Measurements from ENCODE around the gene CNOT2. TPM values are rescaled to one million over a fixed set of nuclear protein-coding genes. Genes with fewer than 3 reads are reported as not detected.

The CNOT2 gene
- total RNA-seq, 1 experiment from 2014 or later = 289 TPM

- peak within 1 kb of the TSS; percentile 97 for H3K9ac ChIP-seq (ENCODE audit: low read length)
- H3K27ac ChIP-seq (ENCODE audit: low read length) = peak within 1 kb of the TSS; percentile 92
- peaks cover 28% of the 10 kb centered on the region for H3K36me3 ChIP-seq (ENCODE audit: insufficient read depth, low read length)
- no peaks in the 10 kb centered on the region for H3K27me3 ChIP-seq (ENCODE audit: low read length)
- peak within 1 kb of the TSS; percentile 98 for H3K4me2 ChIP-seq (ENCODE audit: low read depth, low read length, poor library complexity, severe bottlenecking)
- peaks cover 8% of the 10 kb centered on the region; the same call in 1 of the 2 replicates for H4K20me1 ChIP-seq (ENCODE audit: insufficient read depth, low read depth, low read length)
- H2AFZ ChIP-seq (ENCODE audit: low read length) = no peak within 1 kb of the TSS; the same call in 1 of the 2 replicates
- H3K4me3 ChIP-seq (ENCODE audit: low read length) = peak within 1 kb of the TSS; percentile 98
- peak; percentile 97 for DNase-seq
- peaks cover 55% of the 10 kb centered on the region for H3K79me2 ChIP-seq (ENCODE audit: low read length)
- no peaks in the 10 kb centered on the region for H3K9me2 ChIP-seq (replicated peaks; ENCODE audit: insufficient read depth, low read length)
- H3K4me1 ChIP-seq (ENCODE audit: low read length) = peaks cover 62% of the 10 kb centered on the region
- no peaks in the 10 kb centered on the region for H3K9me3 ChIP-seq (ENCODE audit: low read length)
Observed at GRCh38 chr12:70365648-70366518, 122.7 kb downstream of the CNOT2 start, which contains the start of gene KCNMB4. KCNMB4 (plus strand) TSS chr12:70366290; CDS start chr12:70366735, 445 bp downstream.

- peak; percentile 87 for DNase-seq
- peaks cover 63% of the 10 kb centered on the region for H3K79me2 ChIP-seq (ENCODE audit: low read length)
- H3K9me2 ChIP-seq (replicated peaks; ENCODE audit: insufficient read depth, low read length) = no peaks in the 10 kb centered on the region
- H3K4me2 ChIP-seq (ENCODE audit: low read depth, low read length, poor library complexity, severe bottlenecking) = peak overlapping the region; percentile 88
- H2AFZ ChIP-seq (ENCODE audit: low read length) = no peak overlapping the region
- peak overlapping the region; percentile 98 for H3K4me3 ChIP-seq (ENCODE audit: low read length)
- H3K27ac ChIP-seq (ENCODE audit: low read length) = peak overlapping the region; percentile 92
- peaks cover 37% of the 10 kb centered on the region for H3K36me3 ChIP-seq (ENCODE audit: insufficient read depth, low read length)
- peak overlapping the region; percentile 97 for H3K9ac ChIP-seq (ENCODE audit: low read length)
- no peaks in the 10 kb centered on the region for H3K27me3 ChIP-seq (ENCODE audit: low read length)
- H3K4me1 ChIP-seq (ENCODE audit: low read length) = peaks cover 62% of the 10 kb centered on the region
- H3K9me3 ChIP-seq (ENCODE audit: low read length) = no peaks in the 10 kb centered on the region
- H4K20me1 ChIP-seq (ENCODE audit: insufficient read depth, low read depth, low read length) = peaks cover 15% of the 10 kb centered on the region
Observed at GRCh38 chr12:70366581-70367257, 123.5 kb downstream of the CNOT2 start.

GRCh38 chr12:70367258-70368141 is 124.3 kb downstream of the CNOT2 start:
- peak overlapping the region; percentile 97 for H3K9ac ChIP-seq (ENCODE audit: low read length)

GRCh38 chr12:70372881-70373280 is 129.6 kb downstream of the CNOT2 start:
- Histone ChIP-seq H3K27ac (ENCODE audit: low read length) (no peak overlapping the region), H3K36me3 (ENCODE audit: insufficient read depth, low read length) (peaks cover 83% of the 10 kb centered on the region), H2AFZ (ENCODE audit: low read length) (no peak overlapping the region), H3K4me3 (ENCODE audit: low read length) (no peak overlapping the region), H3K9ac (ENCODE audit: low read length) (no peak overlapping the region), H3K27me3 (ENCODE audit: low read length) (no peaks in the 10 kb centered on the region), H3K9me2 (replicated peaks; ENCODE audit: insufficient read depth, low read length) (no peaks in the 10 kb centered on the region), H4K20me1 (ENCODE audit: insufficient read depth, low read depth, low read length) (peaks cover 48% of the 10 kb centered on the region), H3K4me1 (ENCODE audit: low read length) (peaks cover 43% of the 10 kb centered on the region), H3K9me3 (ENCODE audit: low read length) (no peaks in the 10 kb centered on the region), H3K4me2 (ENCODE audit: low read depth, low read length, poor library complexity, severe bottlenecking) (no peak overlapping the region), H3K79me2 (ENCODE audit: low read length) (peaks cover 99% of the 10 kb centered on the region)
- DNase-seq = no peak

More at GRCh38 chr12:70367258-70368141, 124.3 kb downstream of the CNOT2 start:
- Histone ChIP-seq H3K4me3 (ENCODE audit: low read length) (peak overlapping the region; percentile 98), H3K27me3 (ENCODE audit: low read length) (no peaks in the 10 kb centered on the region), H3K27ac (ENCODE audit: low read length) (peak overlapping the region; percentile 92), H3K4me1 (ENCODE audit: low read length) (peaks cover 62% of the 10 kb centered on the region), H2AFZ (ENCODE audit: low read length) (no peak overlapping the region), H4K20me1 (ENCODE audit: insufficient read depth, low read depth, low read length) (peaks cover 23% of the 10 kb centered on the region), H3K9me2 (replicated peaks; ENCODE audit: insufficient read depth, low read length) (no peaks in the 10 kb centered on the region), H3K36me3 (ENCODE audit: insufficient read depth, low read length) (peaks cover 44% of the 10 kb centered on the region), H3K9me3 (ENCODE audit: low read length) (no peaks in the 10 kb centered on the region), H3K79me2 (ENCODE audit: low read length) (peaks cover 71% of the 10 kb centered on the region), H3K4me2 (ENCODE audit: low read depth, low read length, poor library complexity, severe bottlenecking) (peak overlapping the region; percentile 88)
- peak; percentile 74 for DNase-seq

- Histone ChIP-seq H3K4me2 (ENCODE audit: low read depth, low read length, poor library complexity, severe bottlenecking) (no peak overlapping the region), H3K4me3 (ENCODE audit: low read length) (no peak overlapping the region), H3K36me3 (ENCODE audit: insufficient read depth, low read length) (peaks cover 61% of the 10 kb centered on the region), H3K4me1 (ENCODE audit: low read length) (peaks cover 17% of the 10 kb centered on the region), H3K9me2 (replicated peaks; ENCODE audit: insufficient read depth, low read length) (no peaks in the 10 kb centered on the region), H3K27ac (ENCODE audit: low read length) (peak overlapping the region; percentile 25), H3K9me3 (ENCODE audit: low read length) (no peaks in the 10 kb centered on the region), H4K20me1 (ENCODE audit: insufficient read depth, low read depth, low read length) (peaks cover 34% of the 10 kb centered on the region), H3K79me2 (ENCODE audit: low read length) (peaks cover 94% of the 10 kb centered on the region), H3K27me3 (ENCODE audit: low read length) (no peaks in the 10 kb centered on the region), H2AFZ (ENCODE audit: low read length) (no peak overlapping the region), H3K9ac (ENCODE audit: low read length) (no peak overlapping the region)
- DNase-seq = no peak
Observed at GRCh38 chr12:70379846-70380245, 136.6 kb downstream of the CNOT2 start.

- Histone ChIP-seq H3K27me3 (ENCODE audit: low read length) (no peaks in the 10 kb centered on the region), H3K9me3 (ENCODE audit: low read length) (no peaks in the 10 kb centered on the region), H3K36me3 (ENCODE audit: insufficient read depth, low read length) (peaks cover 58% of the 10 kb centered on the region), H2AFZ (ENCODE audit: low read length) (no peak overlapping the region), H3K9ac (ENCODE audit: low read length) (no peak overlapping the region), H4K20me1 (ENCODE audit: insufficient read depth, low read depth, low read length) (peaks cover 24% of the 10 kb centered on the region), H3K79me2 (ENCODE audit: low read length) (peaks cover 95% of the 10 kb centered on the region), H3K27ac (ENCODE audit: low read length) (no peak overlapping the region), H3K4me1 (ENCODE audit: low read length) (peaks cover 28% of the 10 kb centered on the region), H3K4me3 (ENCODE audit: low read length) (no peak overlapping the region), H3K4me2 (ENCODE audit: low read depth, low read length, poor library complexity, severe bottlenecking) (no peak overlapping the region), H3K9me2 (replicated peaks; ENCODE audit: insufficient read depth, low read length) (no peaks in the 10 kb centered on the region)
- DNase-seq = no peak
Observed at GRCh38 chr12:70383484-70383883, 140.3 kb downstream of the CNOT2 start.

GRCh38 chr12:70383886-70384285 is 140.7 kb downstream of the CNOT2 start:
- Histone ChIP-seq H3K27ac (ENCODE audit: low read length) (no peak overlapping the region), H4K20me1 (ENCODE audit: insufficient read depth, low read depth, low read length) (peaks cover 24% of the 10 kb centered on the region), H2AFZ (ENCODE audit: low read length) (no peak overlapping the region), H3K79me2 (ENCODE audit: low read length) (peaks cover 95% of the 10 kb centered on the region), H3K4me2 (ENCODE audit: low read depth, low read length, poor library complexity, severe bottlenecking) (no peak overlapping the region), H3K36me3 (ENCODE audit: insufficient read depth, low read length) (peaks cover 62% of the 10 kb centered on the region), H3K9me3 (ENCODE audit: low read length) (no peaks in the 10 kb centered on the region), H3K9me2 (replicated peaks; ENCODE audit: insufficient read depth, low read length) (no peaks in the 10 kb centered on the region), H3K9ac (ENCODE audit: low read length) (no peak overlapping the region), H3K4me3 (ENCODE audit: low read length) (no peak overlapping the region), H3K4me1 (ENCODE audit: low read length) (peaks cover 32% of the 10 kb centered on the region), H3K27me3 (ENCODE audit: low read length) (no peaks in the 10 kb centered on the region)
- no peak for DNase-seq
